Endodermal cell (in vitro differentiated cells): ENCODE data around the gene CPHXL. TPM values are rescaled to one million over a fixed set of nuclear protein-coding genes. Genes with fewer than 3 reads are reported as not detected.

ENCODE experiments used
- DNase-seq: peaks from one replicate; pipeline ENCODE4 v3.0.0-alpha.2; 2017
- H3K27ac ChIP-seq: 2 replicates; pipeline ENCODE4 v1.5.1; 2013; ENCODE audit warnings: mild to moderate bottlenecking, low read depth, low read length, moderate library complexity
- H3K27me3 ChIP-seq: 2 replicates; pipeline ENCODE4 v1.6.1; 2013; ENCODE audit warnings: mild to moderate bottlenecking, low read length, moderate library complexity; ENCODE audit not compliant: insufficient read depth, control insufficient read depth, poor library complexity, severe bottlenecking
- H3K36me3 ChIP-seq: 2 replicates; pipeline ENCODE4 v1.7.0; 2013; ENCODE audit warnings: mild to moderate bottlenecking, low read length, moderate library complexity; ENCODE audit not compliant: control insufficient read depth, insufficient read depth
- H3K4me1 ChIP-seq: one replicate; pipeline ENCODE4 v1.7.0; 2013; ENCODE audit warnings: low read length; ENCODE audit not compliant: control insufficient read depth, insufficient read depth
- H3K4me3 ChIP-seq: 2 replicates; pipeline ENCODE4 v1.5.1; 2013; ENCODE audit warnings: mild to moderate bottlenecking, low read length, moderate library complexity
- H3K9ac ChIP-seq: 2 replicates; pipeline ENCODE4 v1.6.1; 2013; ENCODE audit warnings: mild to moderate bottlenecking, low read length, moderate library complexity; ENCODE audit not compliant: poor library complexity, severe bottlenecking; ENCODE audit errors: extremely low read depth
- H3K9me3 ChIP-seq: 2 replicates; pipeline ENCODE4 v1.6.1; 2013; ENCODE audit warnings: mild to moderate bottlenecking, low read length, moderate library complexity; ENCODE audit not compliant: control insufficient read depth
- H3K27ac Mint-ChIP-seq: 2 replicates; pipeline ENCODE4 v1.8.0; 2020; ENCODE audit warnings: mixed read lengths
- H3K27me3 Mint-ChIP-seq: 2 replicates; pipeline ENCODE4 v1.8.0; 2021; ENCODE audit warnings: mild to moderate bottlenecking, mixed read lengths; ENCODE audit not compliant: insufficient read depth
- H3K36me3 Mint-ChIP-seq: 2 replicates; pipeline ENCODE4 v1.8.0; 2020; ENCODE audit warnings: low read depth, mixed read lengths
- H3K4me1 Mint-ChIP-seq: 2 replicates; pipeline ENCODE4 v1.8.0; 2020; ENCODE audit warnings: mixed read lengths
- H3K4me3 Mint-ChIP-seq: 2 replicates; pipeline ENCODE4 v1.8.0; 2020; ENCODE audit warnings: mild to moderate bottlenecking, moderate library complexity, mixed read lengths
- H3K9me3 Mint-ChIP-seq: 2 replicates; pipeline ENCODE4 v1.8.0; 2020; ENCODE audit warnings: mild to moderate bottlenecking, mixed read lengths
- WGBS, 2 experiments: methylation state at CpG; one replicate each; pipeline versions ENCODE4 v1.1.5 to v1.1.7; 2013; ENCODE audit warnings: missing lambda C conversion rate in 2 of 2, mixed read lengths in 1 of 2; ENCODE audit not compliant: insufficient coverage in 1 of 2, insufficient read length in 1 of 2; 5-methylcytosine and 5-hydroxymethylcytosine counted together
- total RNA-seq, 2 donors: library from RNA; stranded (reverse); fragmentation: NEBNext Ultra II Directional in 1 of 2; extraction: Animal tissue kit (Norgen Biotek cat#: 25700) in 1 of 2; gene quantifications; 2 replicates in 1 of 2; 3 replicates in 1 of 2; pipeline ENCODE4 v1.2.1, GENCODE V29; 2021
- TF ChIP-seq, protein P1 (sequence below): fragments of 200-600 bp; sonication (generic); conservative IDR thresholded peaks from 2 replicates; pipeline ENCODE4 v1.5.0; 2021; ENCODE audit warnings: antibody characterized with exemption, mild to moderate bottlenecking

CPHXL gene
- total RNA-seq, 2 donors from 2014 or later: not detected

DNA sequence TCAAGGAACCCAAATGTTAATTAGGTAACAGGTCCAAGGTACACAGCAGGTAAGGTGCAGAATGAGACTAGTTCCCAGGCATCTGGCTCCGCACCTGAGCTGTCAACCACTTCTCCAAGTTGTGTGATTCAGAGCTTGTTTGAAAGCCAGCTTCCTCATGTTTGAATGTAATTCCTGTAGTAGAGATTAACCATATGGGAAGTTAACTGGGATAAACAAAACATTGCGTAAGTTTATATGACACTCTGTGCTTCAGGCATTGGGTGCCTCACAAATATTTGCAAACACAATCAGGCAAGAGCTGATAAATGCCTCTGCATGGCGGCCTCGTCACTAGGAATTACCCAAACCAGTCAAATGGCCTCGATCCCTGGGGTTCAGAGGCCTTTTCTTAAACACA, 27.9 kb upstream of the CPHXL start:
- Mint-ChIP-seq H3K36me3 (no peaks in the 10 kb centered on the region), H3K27ac (no peak overlapping the region), H3K9me3 (peaks cover 11% of the 10 kb centered on the region), H3K27me3 (peaks cover 29% of the 10 kb centered on the region), H3K4me1 (no peaks in the 10 kb centered on the region), H3K4me3 (no peak overlapping the region)
- no peaks in the 10 kb centered on the region for H3K9me3 ChIP-seq
- no peak overlapping the region for H3K9ac ChIP-seq
- TF ChIP-seq, protein P1, sequence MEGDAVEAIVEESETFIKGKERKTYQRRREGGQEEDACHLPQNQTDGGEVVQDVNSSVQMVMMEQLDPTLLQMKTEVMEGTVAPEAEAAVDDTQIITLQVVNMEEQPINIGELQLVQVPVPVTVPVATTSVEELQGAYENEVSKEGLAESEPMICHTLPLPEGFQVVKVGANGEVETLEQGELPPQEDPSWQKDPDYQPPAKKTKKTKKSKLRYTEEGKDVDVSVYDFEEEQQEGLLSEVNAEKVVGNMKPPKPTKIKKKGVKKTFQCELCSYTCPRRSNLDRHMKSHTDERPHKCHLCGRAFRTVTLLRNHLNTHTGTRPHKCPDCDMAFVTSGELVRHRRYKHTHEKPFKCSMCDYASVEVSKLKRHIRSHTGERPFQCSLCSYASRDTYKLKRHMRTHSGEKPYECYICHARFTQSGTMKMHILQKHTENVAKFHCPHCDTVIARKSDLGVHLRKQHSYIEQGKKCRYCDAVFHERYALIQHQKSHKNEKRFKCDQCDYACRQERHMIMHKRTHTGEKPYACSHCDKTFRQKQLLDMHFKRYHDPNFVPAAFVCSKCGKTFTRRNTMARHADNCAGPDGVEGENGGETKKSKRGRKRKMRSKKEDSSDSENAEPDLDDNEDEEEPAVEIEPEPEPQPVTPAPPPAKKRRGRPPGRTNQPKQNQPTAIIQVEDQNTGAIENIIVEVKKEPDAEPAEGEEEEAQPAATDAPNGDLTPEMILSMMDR: no peak
- 94 to 97% methylated on average over 5 of the region's 5 CpGs for WGBS, 2 experiments
- H3K4me1 ChIP-seq: no peaks in the 10 kb centered on the region
- no peak overlapping the region for H3K4me3 ChIP-seq
- H3K27me3 ChIP-seq: no peaks in the 10 kb centered on the region
- no peaks in the 10 kb centered on the region for H3K36me3 ChIP-seq
- no peak for DNase-seq
- no peak overlapping the region for H3K27ac ChIP-seq

DNA sequence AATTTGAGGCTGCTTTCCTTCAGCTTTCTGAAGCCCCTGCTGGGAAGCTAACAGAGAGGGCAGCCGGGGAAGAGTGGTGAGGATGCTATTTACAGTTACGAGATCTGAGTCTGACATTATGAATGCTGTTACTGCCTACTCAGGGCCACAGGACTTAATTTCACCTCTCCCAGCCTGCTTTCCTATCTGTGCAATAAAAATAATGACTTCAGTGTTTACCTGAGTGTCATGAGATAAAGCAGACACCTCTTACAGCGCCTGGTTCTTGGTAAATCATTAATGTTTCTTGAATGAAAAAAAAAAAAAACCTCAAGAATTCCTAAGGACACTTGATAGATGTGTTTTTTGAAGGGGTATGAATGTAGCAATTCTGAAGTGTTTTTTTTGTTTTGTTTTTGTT, 24.2 kb upstream of the CPHXL start:
- H3K4me3 ChIP-seq: no peak overlapping the region
- TF ChIP-seq, protein P1: no peak
- Mint-ChIP-seq H3K36me3 (no peaks in the 10 kb centered on the region), H3K4me3 (no peak overlapping the region), H3K27me3 (peaks cover 31% of the 10 kb centered on the region), H3K9me3 (peaks cover 40% of the 10 kb centered on the region), H3K4me1 (no peaks in the 10 kb centered on the region), H3K27ac (no peak overlapping the region)
- H3K27me3 ChIP-seq: no peaks in the 10 kb centered on the region
- H3K27ac ChIP-seq: no peak overlapping the region
- peaks cover 15% of the 10 kb centered on the region for H3K9me3 ChIP-seq
- H3K9ac ChIP-seq: no peak overlapping the region
- H3K36me3 ChIP-seq: no peaks in the 10 kb centered on the region
- WGBS, 2 experiments: 70 to 83% methylated on average over 2 to 3 of the region's 3 CpGs
- no peak for DNase-seq
- H3K4me1 ChIP-seq: no peaks in the 10 kb centered on the region

DNA sequence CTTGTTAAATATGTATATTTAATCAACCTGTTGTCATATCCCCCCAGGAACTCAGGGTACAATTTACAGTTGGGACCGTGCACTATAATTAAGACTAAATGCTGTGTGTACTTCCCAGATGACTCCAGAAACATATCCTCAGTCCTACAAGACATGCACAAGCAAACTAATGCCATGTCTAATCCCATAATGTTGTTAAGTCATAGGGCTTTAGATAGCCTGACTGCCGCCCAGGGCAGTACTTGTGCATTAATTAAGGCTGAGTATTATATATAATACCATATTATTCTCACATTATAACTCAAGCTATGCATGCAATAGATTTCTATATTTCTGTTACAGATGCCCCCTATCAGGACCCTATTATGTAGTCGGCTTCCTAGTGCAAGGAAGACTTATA, 20.1 kb upstream of the CPHXL start:
- Mint-ChIP-seq H3K4me1 (no peaks in the 10 kb centered on the region), H3K27ac (no peak overlapping the region), H3K4me3 (no peak overlapping the region), H3K36me3 (peaks cover 2% of the 10 kb centered on the region), H3K27me3 (peaks cover 14% of the 10 kb centered on the region), H3K9me3 (peaks cover 75% of the 10 kb centered on the region)
- H3K9ac ChIP-seq: no peak overlapping the region
- no peak overlapping the region for H3K4me3 ChIP-seq
- TF ChIP-seq, protein P1: no peak
- no peaks in the 10 kb centered on the region for H3K27me3 ChIP-seq
- no peaks in the 10 kb centered on the region for H3K4me1 ChIP-seq
- H3K36me3 ChIP-seq: no peaks in the 10 kb centered on the region
- no peak overlapping the region for H3K27ac ChIP-seq
- WGBS, 2 experiments: 87 to 100% methylated on average over 1 of the region's 3 CpGs
- DNase-seq: no peak
- peaks cover 53% of the 10 kb centered on the region for H3K9me3 ChIP-seq
